Measurements from ENCODE around the gene CCDC158.

The CCDC158 gene

GRCh38 chr4:76276813-76277212, 144.1 kb downstream of the CCDC158 start:
- DNase-seq: no peak

GRCh38 chr4:76275486-76276124, 145.3 kb downstream of the CCDC158 start:
- DNase-seq: no peak

GRCh38 chr4:76272999-76273398, 147.9 kb downstream of the CCDC158 start:
- DNase-seq: no peak

DNA sequence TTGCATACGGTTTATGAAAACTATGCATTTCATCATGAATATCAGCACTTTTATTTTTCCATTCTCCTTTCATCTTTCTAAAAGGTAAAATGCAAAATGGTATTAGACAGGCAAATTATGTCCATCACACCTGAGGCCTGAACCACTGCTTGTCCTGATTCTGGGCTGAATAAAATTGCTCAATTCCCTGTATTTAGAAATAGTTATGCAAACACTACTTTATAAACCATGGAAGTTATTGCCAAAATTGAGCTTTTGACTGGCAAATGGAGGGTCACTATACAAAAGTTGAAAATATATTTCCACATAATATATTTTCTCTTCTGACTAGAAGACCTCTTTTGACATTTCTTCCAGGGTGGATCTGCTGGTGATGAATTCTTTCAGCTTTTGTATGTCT, 148.4 kb downstream of the CCDC158 start:
- no peak for DNase-seq

DNA sequence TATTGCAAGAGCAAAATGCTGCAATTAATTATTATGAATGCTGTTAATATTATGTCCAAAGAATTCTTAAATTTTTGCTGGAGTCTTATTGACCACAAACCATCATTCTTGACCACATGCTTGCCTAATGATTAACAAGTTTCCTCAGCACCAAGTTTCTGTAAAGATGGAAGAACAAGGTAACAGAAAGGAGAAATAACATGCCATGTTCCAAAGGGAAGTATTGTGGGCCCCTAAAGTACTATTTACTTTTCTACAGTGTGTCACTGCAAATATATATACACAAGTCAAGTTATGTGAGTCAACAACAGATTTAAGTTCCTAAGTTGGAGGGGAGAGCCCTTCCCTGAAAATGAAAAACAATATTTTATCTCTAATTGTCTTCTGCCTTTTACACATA, 148.9 kb downstream of the CCDC158 start:
- no peak for DNase-seq

- DNase-seq: no peak
These were observed 149.7 kb downstream of the CCDC158 start for GRCh38 chr4:76271248-76271647.

DNA sequence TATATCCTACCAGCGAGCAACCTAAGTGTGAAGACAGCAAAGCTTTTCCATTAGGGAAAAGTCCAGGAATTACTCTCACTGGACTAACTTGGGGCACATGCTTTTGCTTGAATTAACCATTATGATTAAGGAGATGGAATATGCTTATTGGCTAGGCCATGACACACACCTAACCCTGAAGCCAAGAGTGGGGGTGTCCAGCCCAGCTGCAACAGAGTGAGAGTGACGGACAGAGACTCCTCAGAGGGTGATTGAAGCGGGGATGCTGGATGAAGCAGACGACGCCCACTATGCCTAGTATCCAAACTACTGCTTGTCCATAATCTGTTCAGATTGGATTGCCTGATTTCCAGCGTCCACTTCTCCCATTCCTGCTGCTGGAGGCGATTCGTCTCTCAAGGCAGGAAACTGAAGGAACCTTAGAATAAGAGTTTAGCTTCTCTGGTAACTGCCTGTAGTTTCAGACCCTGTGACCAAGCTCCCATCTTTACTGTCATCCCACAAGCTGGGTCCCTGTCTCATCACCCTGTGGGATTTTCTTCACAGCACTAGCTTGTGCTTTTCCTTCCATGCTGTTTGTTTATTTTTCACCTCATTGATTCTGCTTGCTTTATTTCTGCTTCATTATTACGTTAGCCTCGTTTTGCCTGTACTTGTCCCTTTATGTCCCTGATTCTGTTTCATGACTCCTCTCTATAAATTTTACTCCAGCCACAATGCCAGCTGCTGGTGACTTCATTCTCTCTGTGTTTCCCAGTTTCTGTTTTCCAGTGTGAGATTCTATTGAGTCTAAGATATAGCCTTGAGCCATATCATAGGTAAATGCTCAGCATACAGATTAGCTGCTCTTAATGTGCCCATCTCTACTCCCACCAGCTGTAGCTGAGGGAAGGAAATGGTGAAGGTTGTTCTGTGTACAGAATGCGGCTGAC, 150.4 kb downstream of the CCDC158 start:
- DNase-seq: no peak

DNA sequence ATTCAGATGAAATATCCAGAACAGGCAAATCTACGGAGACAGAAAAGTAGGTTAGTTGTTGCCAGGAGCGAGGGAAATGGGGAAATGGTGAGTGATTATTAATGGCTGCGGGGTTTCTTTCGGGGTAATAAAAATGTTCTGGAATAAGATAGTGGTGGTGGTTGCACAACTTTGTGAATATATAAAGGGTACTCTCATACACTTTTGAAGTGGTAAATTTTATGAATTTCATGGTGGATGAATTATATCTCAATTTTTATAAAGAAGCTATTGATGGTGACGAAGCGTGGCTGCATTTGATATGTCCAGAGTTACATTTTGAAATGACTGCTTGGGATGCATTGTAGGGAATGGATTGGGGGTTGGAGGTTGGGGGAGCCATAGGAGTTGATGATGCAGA, 153.1 kb downstream of the CCDC158 start:
- no peak for DNase-seq

DNA sequence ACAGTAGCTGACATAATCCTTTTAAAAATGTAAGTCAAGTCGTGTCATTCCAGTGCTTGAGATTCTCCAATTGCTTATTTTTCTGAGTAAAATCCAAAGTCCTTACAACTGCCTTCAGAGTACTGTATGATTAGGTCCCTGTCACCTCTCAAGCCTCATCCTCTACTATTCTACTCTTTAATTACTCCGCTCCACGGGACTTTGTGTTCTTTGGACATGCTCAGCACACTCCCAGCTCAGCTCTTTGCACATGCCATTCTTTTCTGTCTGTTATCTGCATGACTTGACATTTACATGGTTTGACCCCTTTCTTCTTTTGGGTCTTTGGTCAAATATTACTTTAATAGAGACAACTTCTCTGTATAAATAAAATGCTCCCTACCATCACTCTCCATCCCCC, 154.3 kb downstream of the CCDC158 start:
- no peak for DNase-seq

GRCh38 chr4:76265631-76266218, 155.2 kb downstream of the CCDC158 start:
- no peak for DNase-seq
